Stimulated activated CD8-positive, alpha-beta memory T cell treated with anti-CD3 and anti-CD28 coated beads, Interleukin-4, amount 100 ng/mL, for 48 hours (primary cell): ENCODE measurements around the gene EMP2.
"Not testable (repeated sequence)": the region's sequence is repeated elsewhere in the genome, so short reads cannot be mapped to it uniquely, and the experiment has no call there.

Experiments used
- DNase-seq: peaks from one replicate; pipeline ENCODE4 v3.0.0-alpha.2; 2020

EMP2 gene

DNA sequence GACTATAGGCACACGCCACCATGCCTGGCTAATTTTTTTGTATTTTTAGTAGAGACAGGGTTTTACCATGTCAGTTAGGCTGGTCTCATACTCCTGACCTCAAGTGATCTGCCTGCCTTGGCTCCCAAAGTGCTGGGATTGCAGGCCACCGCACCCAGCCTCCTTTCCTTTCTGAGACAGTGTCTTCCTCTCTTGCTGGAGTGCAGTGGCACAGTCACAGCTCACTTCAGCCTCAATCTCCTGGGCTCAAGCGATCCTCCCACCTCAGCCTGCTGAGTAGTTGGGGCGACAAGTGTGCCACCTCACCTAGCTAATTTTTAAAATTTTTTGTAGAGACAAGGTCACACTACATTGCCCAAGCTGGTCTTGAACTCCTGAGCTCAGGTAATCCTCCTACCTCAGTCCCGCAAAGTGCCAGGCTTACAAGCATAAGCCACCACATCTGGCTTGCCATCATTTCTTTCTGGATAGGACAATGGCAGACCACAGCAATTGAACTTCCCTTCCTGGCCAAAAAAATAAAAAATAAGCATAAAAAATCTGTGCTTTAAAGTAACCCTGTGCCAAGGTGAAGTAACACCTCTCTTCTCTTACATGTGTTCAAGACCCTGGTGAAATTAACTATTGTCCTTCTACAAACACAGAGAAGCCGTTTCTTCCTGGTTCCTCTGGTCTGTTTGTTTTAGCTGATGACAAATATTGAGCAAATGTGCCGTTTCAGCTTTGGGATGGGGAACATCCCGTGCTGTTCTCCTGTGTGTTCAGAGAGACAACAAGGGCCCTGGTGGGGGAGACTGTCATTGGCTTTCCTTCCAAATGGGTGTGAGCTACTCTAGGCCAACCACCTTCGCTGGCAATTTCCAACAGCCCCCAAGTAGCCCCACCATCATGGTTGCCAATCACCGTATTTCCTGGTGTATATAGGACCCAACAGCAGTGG lies 60.2 kb downstream of the EMP2 start:
- no peak for DNase-seq

DNA sequence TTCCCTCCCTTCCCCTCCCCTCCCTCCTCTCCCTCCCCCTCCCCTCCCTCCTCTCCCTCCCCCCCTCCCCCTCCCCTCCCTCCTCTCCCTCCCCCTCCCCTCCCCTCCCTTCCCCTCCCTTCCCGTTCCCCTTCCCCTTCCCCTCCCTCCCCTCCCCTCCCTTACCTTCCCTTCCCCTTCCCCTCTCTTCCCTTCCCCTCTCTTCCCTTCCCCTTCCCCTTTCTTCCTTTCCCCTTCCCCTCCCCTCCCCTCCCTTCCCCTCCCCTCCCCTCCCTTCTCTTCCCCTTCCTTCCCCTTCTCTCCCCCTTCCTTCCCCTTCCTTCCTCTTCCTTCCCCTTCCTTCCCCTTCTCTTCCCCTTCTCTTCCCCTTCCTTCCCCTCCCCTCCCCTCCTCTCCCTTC lies 61.1 kb downstream of the EMP2 start:
- no peak for DNase-seq

DNA sequence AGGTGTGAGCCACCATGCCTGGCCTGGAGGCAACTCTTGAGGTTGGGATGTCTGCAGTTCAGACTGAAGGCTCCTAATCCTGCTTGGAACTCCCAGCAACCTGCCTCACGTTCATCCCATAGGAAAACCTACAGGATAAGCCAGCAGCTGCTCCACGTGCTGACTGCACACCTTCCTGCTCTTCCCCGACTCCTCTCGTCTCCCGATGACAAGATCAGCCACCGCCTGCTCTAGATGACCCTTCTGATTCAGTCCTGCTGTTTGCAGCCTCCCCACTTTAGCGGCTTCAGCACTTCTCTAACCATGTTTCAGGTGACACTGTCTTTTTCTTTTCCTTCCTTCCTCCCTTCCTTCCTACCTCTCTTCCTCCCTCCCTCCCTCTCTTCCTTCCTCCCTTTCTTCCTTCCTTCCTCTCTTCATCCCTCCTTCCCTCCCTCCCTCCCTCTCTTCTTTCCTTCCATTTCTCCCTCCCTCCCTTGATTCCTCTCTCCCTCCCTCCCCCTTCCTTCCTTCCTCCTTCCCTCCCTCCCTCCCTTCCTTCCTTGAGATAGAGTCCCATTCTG lies 61.8 kb downstream of the EMP2 start:
- DNase-seq, result no peak

DNA sequence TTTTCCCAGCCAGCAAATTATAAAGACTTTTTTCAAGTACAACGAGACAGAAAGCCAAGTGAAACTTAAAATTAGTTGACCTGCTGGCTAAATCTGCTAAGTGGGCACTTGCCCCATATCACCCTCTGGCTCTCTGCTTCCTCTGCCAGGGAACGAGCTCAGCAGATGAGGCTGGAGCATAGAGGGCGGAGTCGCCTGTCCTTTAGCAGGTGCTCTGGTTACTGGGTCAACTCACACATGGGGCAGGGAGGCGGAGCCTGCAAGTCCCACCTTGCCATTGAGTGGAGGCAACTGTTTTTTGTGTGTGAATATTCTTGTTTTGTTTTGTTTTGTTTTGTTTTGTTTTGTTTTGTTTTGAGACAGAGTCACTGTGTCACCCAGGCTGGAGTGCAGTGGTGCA lies 62.5 kb downstream of the EMP2 start:
- no peak for DNase-seq

DNA sequence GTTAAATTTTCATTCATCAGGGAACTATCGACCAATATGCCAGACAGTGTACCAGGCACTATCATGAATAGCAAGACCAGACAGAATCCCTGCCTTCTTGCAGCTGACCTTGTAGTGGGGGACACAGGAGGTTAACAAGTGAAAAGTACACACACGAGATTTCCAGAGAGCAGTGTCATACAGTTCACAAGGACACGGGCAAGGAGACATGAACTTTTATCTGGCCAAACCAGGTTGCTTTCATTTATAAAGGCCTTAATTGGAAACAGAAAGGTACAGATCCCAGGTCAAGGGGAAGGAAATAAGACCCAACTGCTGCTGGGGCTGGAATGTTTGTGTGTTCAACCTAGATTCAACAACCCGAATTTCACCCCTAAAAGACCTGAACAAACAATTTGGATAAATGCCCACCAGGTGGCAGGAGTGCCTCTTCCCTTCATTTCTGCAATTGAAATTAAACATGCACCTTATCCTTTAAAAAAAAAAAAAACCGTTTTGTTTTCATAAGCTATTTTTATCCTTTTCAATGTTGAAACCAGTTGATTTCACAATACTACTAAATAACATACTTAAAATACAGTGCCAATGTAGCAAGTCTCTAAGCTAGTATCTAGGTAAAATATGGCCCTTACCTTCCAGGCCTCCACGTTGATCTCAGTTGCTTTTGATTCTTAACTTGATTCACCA lies 65.9 kb downstream of the EMP2 start:
- peak; percentile 60 for DNase-seq

DNA sequence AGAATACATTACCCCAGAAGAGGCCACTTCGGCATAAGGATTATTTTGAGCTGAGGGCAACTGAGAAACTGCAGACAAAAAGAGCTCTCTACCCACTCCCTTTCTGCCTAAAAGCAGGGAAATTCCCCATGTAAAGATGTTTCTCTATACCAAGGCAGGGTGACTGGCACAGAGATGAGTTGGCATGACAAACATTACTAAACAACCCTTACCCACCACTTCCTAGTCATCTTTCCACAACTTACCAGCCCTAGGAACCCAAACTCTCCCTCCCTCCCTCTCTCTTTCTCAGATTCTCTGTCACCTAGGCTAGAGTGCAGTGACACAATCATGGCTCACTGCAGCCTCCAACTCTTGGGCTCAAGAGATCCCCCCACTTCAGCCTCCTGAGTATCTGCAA lies 68.6 kb downstream of the EMP2 start:
- DNase-seq, result peak; percentile 41

GRCh38 chr16:10510279-10510678 lies 70.1 kb downstream of the EMP2 start:
- no peak for DNase-seq

- DNase-seq, result peak; percentile 64
Measured at GRCh38 chr16:10509534-10510025, 70.8 kb downstream of the EMP2 start.

DNA sequence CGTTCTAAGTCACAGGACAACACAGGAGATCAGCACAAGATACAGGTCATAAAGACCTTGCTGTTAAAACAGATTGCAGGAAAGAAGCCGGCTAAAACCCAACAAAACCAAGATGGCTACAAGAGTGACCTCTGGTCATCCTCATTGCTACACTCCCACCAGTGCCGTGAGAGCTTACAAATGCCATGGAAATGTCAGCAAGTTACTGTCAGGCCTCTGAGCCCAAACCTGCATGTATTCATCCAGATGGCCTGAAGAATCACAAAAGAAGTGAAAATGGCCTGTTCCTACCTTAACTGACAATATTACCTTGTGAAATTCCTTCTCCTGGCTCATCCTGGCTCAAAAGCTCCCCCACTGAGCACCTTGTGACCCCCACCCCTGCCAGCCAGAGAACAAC lies 75.1 kb downstream of the EMP2 start:
- DNase-seq, result not testable (repeated sequence)

- DNase-seq, result no peak
Measured at GRCh38 chr16:10504404-10504885, 76.0 kb downstream of the EMP2 start.

- no peak for DNase-seq
Measured at GRCh38 chr16:10502776-10503175, 77.6 kb downstream of the EMP2 start.

GRCh38 chr16:10501016-10501607 lies 79.3 kb downstream of the EMP2 start:
- DNase-seq, result no peak

DNA sequence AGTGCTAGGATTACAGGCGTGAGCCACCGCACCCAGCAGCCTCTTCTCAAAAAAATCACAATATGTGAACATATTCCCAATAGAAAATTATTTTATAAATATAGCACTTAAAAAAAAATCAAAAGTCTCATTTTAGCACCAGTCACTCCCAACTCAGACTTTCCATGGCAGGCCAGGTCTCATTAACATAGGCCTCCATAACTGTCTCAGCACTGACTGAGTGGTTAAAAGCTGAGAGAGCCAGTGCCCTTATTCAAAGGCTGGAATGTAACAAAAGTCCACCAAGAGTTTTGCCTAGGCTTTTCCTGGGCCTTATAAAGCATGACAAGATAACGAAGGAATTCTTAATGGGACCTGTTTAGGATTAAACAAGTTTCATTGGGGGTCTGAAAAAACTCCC lies 79.8 kb downstream of the EMP2 start:
- DNase-seq, result no peak

- DNase-seq, result no peak
Measured at GRCh38 chr16:10497132-10498101, 83.0 kb downstream of the EMP2 start.

GRCh38 chr16:10495031-10495345 lies 85.4 kb downstream of the EMP2 start:
- DNase-seq, result no peak

- no peak for DNase-seq
Measured at GRCh38 chr16:10494343-10495030, 85.9 kb downstream of the EMP2 start.

GRCh38 chr16:10493276-10493675 lies 87.1 kb downstream of the EMP2 start:
- DNase-seq, result no peak

DNA sequence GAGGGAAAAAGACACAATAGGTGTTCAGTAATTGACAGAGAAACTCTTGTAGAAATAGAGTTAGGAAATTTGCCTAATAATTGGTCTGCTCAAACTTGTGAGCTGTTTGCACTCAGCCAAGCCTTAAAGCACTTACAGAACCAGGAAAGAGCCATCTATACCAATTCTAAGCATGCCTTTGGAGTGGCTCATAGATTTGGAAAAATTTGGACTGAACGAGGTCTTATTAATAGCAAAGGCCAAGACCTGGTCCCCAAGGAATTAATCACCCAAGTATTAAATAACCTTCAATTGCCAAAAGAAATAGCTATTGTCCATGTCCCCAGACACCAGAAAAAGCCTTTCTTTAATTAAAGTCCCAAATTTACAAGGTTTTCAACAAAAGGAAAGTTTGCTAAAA lies 90.3 kb downstream of the EMP2 start:
- no peak for DNase-seq

GRCh38 chr16:10485698-10486382 lies 94.6 kb downstream of the EMP2 start:
- DNase-seq, result no peak

DNA sequence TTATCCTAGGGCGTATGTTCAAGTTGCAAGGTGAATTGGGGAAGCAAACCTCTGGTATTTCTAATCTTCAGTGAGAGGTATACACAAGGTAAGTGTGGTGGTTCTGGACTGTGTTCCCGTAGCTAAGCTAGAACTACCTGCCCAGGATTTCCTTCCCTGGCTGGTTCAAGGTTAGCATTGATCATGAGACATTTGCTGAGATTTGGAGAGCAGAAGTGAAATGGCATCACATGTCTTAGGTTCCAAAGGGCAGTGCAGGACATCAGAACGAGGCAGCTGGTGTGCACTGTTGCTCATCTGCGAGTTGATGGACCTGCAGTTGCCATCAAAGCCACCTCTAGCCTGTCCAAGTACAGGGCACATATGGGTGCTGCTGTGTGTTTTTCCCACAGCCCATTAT lies 95.2 kb downstream of the EMP2 start:
- no peak for DNase-seq

- DNase-seq, result no peak
Measured at GRCh38 chr16:10480151-10480550, 100.2 kb downstream of the EMP2 start.
